Epithelial cell of esophagus (primary cell): ENCODE data around the gene ROS1.

Experiments
- DNase-seq: peaks from one replicate; pipeline ENCODE4 v3.0.0; 2010; ENCODE audit warnings: low read depth
- H3K4me3 ChIP-seq: 2 replicates; pipeline ENCODE4 v1.5.1; 2011; ENCODE audit warnings: mild to moderate bottlenecking, low read length, control low read depth
- CTCF ChIP-seq: IDR thresholded peaks from 2 replicates; pipeline ENCODE4 v1.5.1; 2011; ENCODE audit warnings: low read depth, mild to moderate bottlenecking, low read length, control low read depth, inconsistent platforms; ENCODE audit not compliant: insufficient read depth; ENCODE audit errors: missing control alignments

ROS1 gene

GRCh38 chr6:117338567-117338966 lies 87.2 kb downstream of the ROS1 start:
- DNase-seq: no peak
- H3K4me3 ChIP-seq: no peak overlapping the region
- TF ChIP-seq CTCF: no peak

GRCh38 chr6:117329926-117330325 lies 95.8 kb downstream of the ROS1 start:
- DNase-seq: no peak
- H3K4me3 ChIP-seq: no peak overlapping the region
- TF ChIP-seq CTCF: no peak

GRCh38 chr6:117328500-117328899 lies 97.2 kb downstream of the ROS1 start:
- H3K4me3 ChIP-seq: no peak overlapping the region
- DNase-seq: no peak
- TF ChIP-seq CTCF: no peak

GRCh38 chr6:117328005-117328389 lies 97.7 kb downstream of the ROS1 start:
- no peak for DNase-seq
- H3K4me3 ChIP-seq: no peak overlapping the region
- no peak for TF ChIP-seq CTCF

GRCh38 chr6:117327149-117328004 lies 98.4 kb downstream of the ROS1 start:
- TF ChIP-seq CTCF: no peak
- DNase-seq: no peak
- no peak overlapping the region for H3K4me3 ChIP-seq

GRCh38 chr6:117326396-117326795 lies 99.3 kb downstream of the ROS1 start:
- H3K4me3 ChIP-seq: no peak overlapping the region
- DNase-seq: no peak
- TF ChIP-seq CTCF: no peak

- DNase-seq: peak; percentile 59
- peak; percentile 57 for TF ChIP-seq CTCF
- no peak overlapping the region for H3K4me3 ChIP-seq
Measured at GRCh38 chr6:117317261-117317660, 108.5 kb downstream of the ROS1 start.
